Gastroesophageal sphincter (tissue), 3 donors: ENCODE data around the gene GNG12.

ENCODE experiments used
- POLR2AphosphoS5 ChIP-seq: sonication (generic); formaldehyde crosslinking; IDR thresholded peaks from one replicate; pipeline ENCODE4 v1.6.1; 2017; ENCODE audit warnings: antibody characterized with exemption
- TF ChIP-seq, protein P1 (sequence below), 4 experiments: fragments of 200-600 bp in 2 of 4; fragments of 450-650 bp in 2 of 4; sonication (generic) in 1 of 4; IDR thresholded peaks; one replicate each; pipeline ENCODE4 v1.5.1; 2017 to 2019; ENCODE audit warnings: antibody characterized with exemption in 4 of 4, mild to moderate bottlenecking in 2 of 4, moderate library complexity in 2 of 4

DNA sequence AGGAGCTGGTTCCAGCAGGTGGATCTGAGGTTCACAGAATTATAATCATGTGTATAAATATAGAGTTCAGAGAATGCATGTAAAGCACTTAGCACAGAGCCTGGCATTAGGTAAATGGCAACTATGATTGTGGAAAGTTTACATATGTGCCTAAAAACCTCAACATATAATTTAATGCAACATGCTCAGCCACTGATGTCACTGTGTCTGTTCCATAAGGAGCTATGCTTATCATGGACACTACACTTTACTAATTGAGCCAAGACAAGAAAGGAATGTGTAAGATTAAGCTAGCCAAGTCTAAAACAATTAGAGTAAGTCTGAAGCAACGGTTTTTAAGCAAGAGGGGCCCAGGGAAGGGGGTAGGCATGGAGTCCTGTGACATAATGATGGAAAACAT is 61.5 kb downstream of the GNG12 start:
- TF ChIP-seq, protein P1, sequence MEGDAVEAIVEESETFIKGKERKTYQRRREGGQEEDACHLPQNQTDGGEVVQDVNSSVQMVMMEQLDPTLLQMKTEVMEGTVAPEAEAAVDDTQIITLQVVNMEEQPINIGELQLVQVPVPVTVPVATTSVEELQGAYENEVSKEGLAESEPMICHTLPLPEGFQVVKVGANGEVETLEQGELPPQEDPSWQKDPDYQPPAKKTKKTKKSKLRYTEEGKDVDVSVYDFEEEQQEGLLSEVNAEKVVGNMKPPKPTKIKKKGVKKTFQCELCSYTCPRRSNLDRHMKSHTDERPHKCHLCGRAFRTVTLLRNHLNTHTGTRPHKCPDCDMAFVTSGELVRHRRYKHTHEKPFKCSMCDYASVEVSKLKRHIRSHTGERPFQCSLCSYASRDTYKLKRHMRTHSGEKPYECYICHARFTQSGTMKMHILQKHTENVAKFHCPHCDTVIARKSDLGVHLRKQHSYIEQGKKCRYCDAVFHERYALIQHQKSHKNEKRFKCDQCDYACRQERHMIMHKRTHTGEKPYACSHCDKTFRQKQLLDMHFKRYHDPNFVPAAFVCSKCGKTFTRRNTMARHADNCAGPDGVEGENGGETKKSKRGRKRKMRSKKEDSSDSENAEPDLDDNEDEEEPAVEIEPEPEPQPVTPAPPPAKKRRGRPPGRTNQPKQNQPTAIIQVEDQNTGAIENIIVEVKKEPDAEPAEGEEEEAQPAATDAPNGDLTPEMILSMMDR (IDR thresholded peaks at IDR 0.05) = no peak
- TF ChIP-seq POLR2AphosphoS5 = no peak
